Body of pancreas (tissue), 4 donors: Measurements from ENCODE around the gene RBMS1. TPM values are rescaled to one million over a fixed set of nuclear protein-coding genes. Genes with fewer than 3 reads are reported as not detected.

Source experiments
- ATAC-seq: fragments of 150-250 bp; one replicate; pipeline ENCODE4 v1.9.1; 2016
- DNase-seq, 4 donors: peaks; one replicate each; pipeline ENCODE4 v3.0.0-alpha.2; 2019
- H3K27ac ChIP-seq, 4 donors: fragments of 200-600 bp; sonication (generic); 1 replicate in 3 of 4; 2 replicates in 1 of 4; pipeline versions ENCODE4 v1.5.1 to v1.6.1; 2016 to 2019; ENCODE audit warnings: mild to moderate bottlenecking in 1 of 4, mixed read lengths in 1 of 4, moderate library complexity in 1 of 4
- H3K27me3 ChIP-seq, 2 donors: fragments of 200-600 bp; sonication (generic); one replicate each; pipeline ENCODE4 v1.6.0; 2016; ENCODE audit warnings: mild to moderate bottlenecking in 1 of 2
- H3K36me3 ChIP-seq, 2 donors: fragments of 200-600 bp; sonication (generic); replicated peaks in 1 of 2; 2 replicates each; pipeline ENCODE4 v1.5.1; 2016; ENCODE audit warnings: low read depth in 2 of 2; ENCODE audit not compliant: insufficient read depth in 1 of 2
- H3K4me1 ChIP-seq: fragments of 200-600 bp; sonication (generic); one replicate; pipeline ENCODE4 v1.6.0; 2016
- H3K4me3 ChIP-seq, 2 donors: fragments of 200-600 bp; sonication (generic); 1 replicate in 1 of 2; 2 replicates in 1 of 2; pipeline ENCODE4 v1.5.1; 2016 to 2019
- H3K9me3 ChIP-seq, 3 donors: fragments of 200-600 bp; sonication (generic); 1 replicate in 2 of 3; 2 replicates in 1 of 3; pipeline ENCODE4 v1.5.1; 2016
- CTCF ChIP-seq, 7 experiments: fragments of 450-650 bp in 4 of 7; fragments of 200-600 bp in 3 of 7; sonication (generic) in 3 of 7; IDR thresholded peaks; one replicate each; pipeline ENCODE4 v1.5.1; 2016 to 2019; ENCODE audit warnings: antibody characterized with exemption in 7 of 7
- POLR2A ChIP-seq, 3 donors: fragments of 450-650 bp; IDR thresholded peaks; one replicate each; pipeline ENCODE4 v1.6.1; 2016; ENCODE audit warnings: antibody characterized with exemption in 3 of 3, mild to moderate bottlenecking in 2 of 3
- WGBS, 2 donors: methylation state at CpG; one replicate each; pipeline ENCODE4 v1.1.5; 2017; 5-methylcytosine and 5-hydroxymethylcytosine counted together
- intact Hi-C: fragments of 100-400 bp; cut with DNase I; formaldehyde crosslinking; loops from one replicate; pipeline ENCODE4 v1.15.1; 2023
- total RNA-seq, 2 donors: library from RNA; depleted of rRNA; stranded (reverse); fragments of >200 nt; gene quantifications; one replicate each; pipeline ENCODE4 v1.1.0, GENCODE V29; 2016

RBMS1 gene
- total RNA-seq, 2 donors from 2014 or later = 21.3 to 23.7 TPM

GRCh38 chr2:160362541-160362940 is 131.1 kb downstream of the RBMS1 start:
- DNase-seq = no peak
- no peak for TF ChIP-seq CTCF (IDR thresholded peaks at IDR 0.05)
- TF ChIP-seq POLR2A (IDR thresholded peaks at IDR 0.05) = no peak

GRCh38 chr2:160362018-160362417 is 131.6 kb downstream of the RBMS1 start:
- Histone ChIP-seq H3K4me3 (no peak overlapping the region), H3K27me3 (no peaks in the 10 kb centered on the region), H3K4me1 (peaks cover 14% of the 10 kb centered on the region), H3K36me3 (no peaks in the 10 kb centered on the region), H3K9me3 (no peaks in the 10 kb centered on the region), H3K27ac (no peak overlapping the region)
- no peak for DNase-seq
- WGBS, 2 donors = 81 to 86% methylated on average over 4 of the region's 4 CpGs
- no peak for ATAC-seq
- TF ChIP-seq CTCF (IDR thresholded peaks at IDR 0.05) (no peak), POLR2A (IDR thresholded peaks at IDR 0.05) (no peak)
- intact Hi-C loops = no loop called here

More at GRCh38 chr2:160362541-160362940, 131.1 kb downstream of the RBMS1 start:
- H3K4me3 ChIP-seq = no peak overlapping the region
- no peaks in the 10 kb centered on the region for H3K9me3 ChIP-seq
- no peak overlapping the region for H3K27ac ChIP-seq
- H3K27me3 ChIP-seq = no peaks in the 10 kb centered on the region
- H3K36me3 ChIP-seq = no peaks in the 10 kb centered on the region
- WGBS, 2 donors = 76 to 78% methylated on average over 2 of the region's 2 CpGs
- H3K4me1 ChIP-seq = peaks cover 14% of the 10 kb centered on the region
- intact Hi-C loops = no loop called here
- ATAC-seq = no peak

- Histone ChIP-seq H3K36me3 (no peaks in the 10 kb centered on the region), H3K27ac (no peak overlapping the region), H3K9me3 (no peaks in the 10 kb centered on the region), H3K4me3 (no peak overlapping the region), H3K27me3 (no peaks in the 10 kb centered on the region), H3K4me1 (peaks cover 6% of the 10 kb centered on the region)
- WGBS, 2 donors = 92 to 93% methylated on average over 5 of the region's 5 CpGs
- no peak for DNase-seq
- intact Hi-C loops = no loop called here
- TF ChIP-seq CTCF (IDR thresholded peaks at IDR 0.05) (no peak), POLR2A (IDR thresholded peaks at IDR 0.05) (no peak)
- no peak for ATAC-seq
Measured at GRCh38 chr2:160360089-160360757, 133.4 kb downstream of the RBMS1 start.

DNA sequence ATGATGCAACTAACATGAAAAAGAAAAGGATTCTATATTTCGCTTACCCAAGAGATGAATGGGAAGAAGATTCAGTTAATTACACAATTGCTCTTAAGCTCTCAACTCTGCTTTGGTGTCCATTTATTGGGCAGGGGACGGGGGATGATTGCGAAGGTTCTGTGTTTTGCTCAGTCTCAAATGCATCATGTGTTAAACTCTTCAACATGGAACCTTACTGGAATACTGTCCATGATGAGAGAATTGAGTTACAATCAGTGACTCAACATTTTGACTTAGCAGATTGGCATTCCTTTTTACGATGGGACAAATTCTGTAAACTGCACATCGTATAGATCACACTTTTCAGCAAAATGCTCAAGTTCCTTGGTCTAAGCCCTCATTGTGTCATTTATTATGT is 135.6 kb downstream of the RBMS1 start:
- H3K9me3 ChIP-seq = no peaks in the 10 kb centered on the region
- 78 to 83% methylated on average over 5 of the region's 5 CpGs for WGBS, 2 donors
- intact Hi-C loops = no loop called here
- TF ChIP-seq POLR2A (IDR thresholded peaks at IDR 0.05) (no peak), CTCF (IDR thresholded peaks at IDR 0.05) (no peak)
- no peak overlapping the region for H3K27ac ChIP-seq
- H3K4me3 ChIP-seq = no peak overlapping the region
- DNase-seq = no peak
- no peaks in the 10 kb centered on the region for H3K36me3 ChIP-seq
- ATAC-seq = no peak
- no peaks in the 10 kb centered on the region for H3K27me3 ChIP-seq
- H3K4me1 ChIP-seq = no peaks in the 10 kb centered on the region

- Histone ChIP-seq H3K27ac (no peak overlapping the region), H3K4me1 (no peaks in the 10 kb centered on the region), H3K4me3 (no peak overlapping the region), H3K27me3 (no peaks in the 10 kb centered on the region), H3K36me3 (no peaks in the 10 kb centered on the region), H3K9me3 (no peaks in the 10 kb centered on the region)
- TF ChIP-seq POLR2A (IDR thresholded peaks at IDR 0.05) = no peak
- no peak for TF ChIP-seq CTCF (IDR thresholded peaks at IDR 0.05)
- ATAC-seq = no peak
- DNase-seq = no peak
- intact Hi-C loops = no loop called here
- 76 to 82% methylated on average over 1 of the region's 1 CpG for WGBS, 2 donors
Measured at GRCh38 chr2:160356485-160356884, 137.1 kb downstream of the RBMS1 start.
